AG20443 (cell line): ENCODE results near the gene ROBO1.
"Not testable (repeated sequence)": the region's sequence is repeated elsewhere in the genome, so short reads cannot be mapped to it uniquely, and the experiment has no call there.

Source experiments
- DNase-seq: peaks from one replicate; pipeline ENCODE4 v3.0.0; 2012; ENCODE audit warnings: low spot score, mixed read lengths

The ROBO1 gene

GRCh38 chr3:79369306-79369705, 398.5 kb downstream of the ROBO1 start:
- DNase-seq, result no peak

GRCh38 chr3:79368403-79368802, 399.4 kb downstream of the ROBO1 start:
- no peak for DNase-seq

GRCh38 chr3:79367803-79368202, 400.0 kb downstream of the ROBO1 start:
- DNase-seq, result no peak

GRCh38 chr3:79367066-79367465, 400.7 kb downstream of the ROBO1 start:
- peak; percentile 12 for DNase-seq

- DNase-seq, result no peak
These were observed 401.4 kb downstream of the ROBO1 start for GRCh38 chr3:79366414-79366813.

- no peak for DNase-seq
These were observed 403.0 kb downstream of the ROBO1 start for GRCh38 chr3:79364784-79365183.

- no peak for DNase-seq
These were observed 405.1 kb downstream of the ROBO1 start for GRCh38 chr3:79362571-79363270.

GRCh38 chr3:79361748-79362378, 405.9 kb downstream of the ROBO1 start:
- peak; percentile 18 for DNase-seq

GRCh38 chr3:79358327-79358726, 409.5 kb downstream of the ROBO1 start:
- no peak for DNase-seq

GRCh38 chr3:79354179-79354688, 413.6 kb downstream of the ROBO1 start:
- DNase-seq, result no peak

- no peak for DNase-seq
These were observed 416.1 kb downstream of the ROBO1 start for GRCh38 chr3:79351699-79352098.

- no peak for DNase-seq
These were observed 422.6 kb downstream of the ROBO1 start for GRCh38 chr3:79344876-79345871.

- no peak for DNase-seq
These were observed 425.8 kb downstream of the ROBO1 start for GRCh38 chr3:79341961-79342360.

GRCh38 chr3:79339846-79340245, 428.0 kb downstream of the ROBO1 start:
- no peak for DNase-seq

- no peak for DNase-seq
These were observed 430.0 kb downstream of the ROBO1 start for GRCh38 chr3:79337798-79338197.

- DNase-seq, result peak; percentile 10
These were observed 438.6 kb downstream of the ROBO1 start for GRCh38 chr3:79329154-79329553.

- DNase-seq, result no peak
These were observed 441.2 kb downstream of the ROBO1 start for GRCh38 chr3:79326642-79327041.

GRCh38 chr3:79325833-79326383, 441.9 kb downstream of the ROBO1 start:
- DNase-seq, result not testable (repeated sequence)

- DNase-seq, result no peak
These were observed 450.0 kb downstream of the ROBO1 start for GRCh38 chr3:79317551-79318518.

- DNase-seq, result no peak
These were observed 452.8 kb downstream of the ROBO1 start for GRCh38 chr3:79314962-79315361.

GRCh38 chr3:79314544-79314943, 453.3 kb downstream of the ROBO1 start:
- no peak for DNase-seq
